BLaER1 treated with 17β-estradiol and CSF1 and Interleukin-3, amounts not matched to agents 10 nM and 100 nM (cell line): ENCODE measurements around the gene TM4SF18.

Experiments used
- H3K27ac ChIP-seq, 11 experiments: shearing (Covaris generic); formaldehyde crosslinking; 2 replicates each; pipeline ENCODE4 v1.8.1; 2022
- H3K27me3 ChIP-seq, 11 experiments: shearing (Covaris generic); formaldehyde crosslinking; 2 replicates each; pipeline ENCODE4 v1.8.1; 2022
- H3K36me3 ChIP-seq, 11 experiments: shearing (Covaris generic); formaldehyde crosslinking; 2 replicates each; pipeline ENCODE4 v1.8.1; 2022
- H3K4me1 ChIP-seq, 10 experiments: shearing (Covaris generic); formaldehyde crosslinking; 2 replicates each; pipeline ENCODE4 v1.8.1; 2022
- H3K4me2 ChIP-seq, 11 experiments: shearing (Covaris generic); formaldehyde crosslinking; 2 replicates each; pipeline ENCODE4 v1.8.1; 2022
- H3K4me3 ChIP-seq, 10 experiments: shearing (Covaris generic); formaldehyde crosslinking; 2 replicates each; pipeline ENCODE4 v1.8.1; 2022
- H3K9ac ChIP-seq, 11 experiments: shearing (Covaris generic); formaldehyde crosslinking; 2 replicates each; pipeline ENCODE4 v1.8.1; 2022
- H3K9me3 ChIP-seq, 11 experiments: shearing (Covaris generic); formaldehyde crosslinking; replicated peaks in 1 of 11; 2 replicates each; pipeline ENCODE4 v1.8.1; 2022
- H4K20me1 ChIP-seq, 11 experiments: shearing (Covaris generic); formaldehyde crosslinking; 2 replicates each; pipeline ENCODE4 v1.8.1; 2022
- Cebpa-rat ChIP-seq, 11 experiments: shearing (Covaris generic); IDR thresholded peaks; 2 replicates each; pipeline ENCODE4 v1.8.1; 2022

The TM4SF18 gene

GRCh38 chr3:149336925-149337324, 3.5 kb upstream of the TM4SF18 start:
- H3K27ac ChIP-seq = peak overlapping the region in 1 of 11 experiments; percentile 14; a peak in 1 of 22 replicates
- 0 out of 22 replicates have a peak, but pooled peaks cover 0 to 5% (median 0%) of the 10 kb centered on the region in 11 experiments for H3K9me3 ChIP-seq
- H3K9ac ChIP-seq = no peak overlapping the region
- H3K4me1 ChIP-seq = peaks cover 21 to 52% (median 29%) of the 10 kb centered on the region in 10 experiments
- H3K36me3 ChIP-seq = no peaks in the 10 kb centered on the region
- H3K27me3 ChIP-seq = no peaks in the 10 kb centered on the region
- H4K20me1 ChIP-seq = no peaks in the 10 kb centered on the region
- H3K4me3 ChIP-seq = no peak overlapping the region
- peak overlapping the region in 1 of 11 experiments; percentile 8; a peak in 1 of 22 replicates for H3K4me2 ChIP-seq
- no peak for TF ChIP-seq Cebpa-rat (IDR thresholded peaks at IDR 0.05)

DNA sequence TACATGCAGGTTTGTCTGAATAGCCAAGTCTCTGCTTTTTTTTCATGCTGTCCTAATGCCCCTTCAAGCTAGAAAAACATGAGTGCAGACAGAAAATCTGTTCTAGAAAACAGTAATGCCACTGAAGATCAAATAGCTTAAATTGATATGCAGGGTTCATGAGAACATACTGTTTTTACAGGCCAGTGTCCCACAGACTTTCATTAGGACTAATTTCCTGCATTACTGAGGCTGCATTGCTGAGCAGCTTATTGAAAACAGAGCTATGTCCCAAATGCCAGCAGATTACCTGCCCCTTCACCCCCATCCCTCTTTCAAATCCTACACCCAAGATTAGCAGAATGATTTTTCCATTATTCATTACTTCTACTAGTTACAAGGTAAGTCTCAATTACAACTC, 665 bp downstream of the TM4SF18 start:
- Histone ChIP-seq H3K9me3 (no peaks in the 10 kb centered on the region), H3K4me3 (no peak overlapping the region), H4K20me1 (no peaks in the 10 kb centered on the region), H3K27ac (no peak overlapping the region), H3K4me2 (no peak overlapping the region), H3K27me3 (no peaks in the 10 kb centered on the region), H3K9ac (no peak overlapping the region), H3K36me3 (no peaks in the 10 kb centered on the region), H3K4me1 (peaks cover 0 to 15% (median 0%) of the 10 kb centered on the region in 10 experiments; a peak in 4 of 20 replicates)
- TF ChIP-seq Cebpa-rat (IDR thresholded peaks at IDR 0.05) = no peak

DNA sequence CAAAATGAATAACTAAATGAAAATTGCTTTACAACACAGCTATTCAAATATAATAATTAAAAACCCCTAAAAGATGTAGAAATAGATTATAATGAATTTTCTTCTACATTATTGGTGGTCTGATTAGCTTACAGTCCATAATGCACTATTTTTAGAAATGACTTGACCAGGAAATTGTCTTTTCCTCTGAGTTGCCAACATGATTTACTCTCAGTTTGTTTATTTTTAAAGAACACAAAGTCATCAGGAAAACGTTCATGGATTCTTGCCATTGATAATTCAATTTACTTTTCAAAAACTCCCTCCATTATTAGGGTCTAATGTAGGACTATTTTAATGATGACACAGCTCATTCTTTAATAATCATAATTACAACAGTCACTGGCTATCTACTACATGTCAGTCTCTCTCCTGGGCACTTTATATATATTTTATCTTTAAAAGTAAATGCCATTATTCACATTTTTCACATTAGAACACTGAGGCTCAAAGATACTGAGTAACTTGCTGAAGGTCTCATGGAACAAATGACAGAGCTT, 1.1 kb downstream of the TM4SF18 start:
- no peak overlapping the region for H3K27ac ChIP-seq
- no peak overlapping the region for H3K4me2 ChIP-seq

DNA sequence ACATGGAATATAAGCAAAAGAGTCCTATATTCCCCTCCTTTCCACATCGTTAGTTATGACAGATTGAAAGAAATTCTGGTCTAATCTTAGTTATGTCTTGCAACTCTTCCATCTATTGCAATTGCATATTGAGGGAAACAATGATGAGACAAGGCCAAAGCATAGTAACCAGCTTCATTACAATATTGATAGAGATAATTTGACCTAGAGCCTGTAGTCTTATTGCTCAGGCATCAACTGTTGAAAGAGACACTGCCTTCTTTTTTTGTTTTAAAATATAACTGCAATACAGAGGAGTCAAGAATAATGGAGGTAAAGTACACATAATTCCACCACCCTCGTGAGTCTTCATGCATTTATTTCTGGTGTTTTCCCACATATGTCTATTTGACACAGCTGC, 2.0 kb downstream of the TM4SF18 start:
- H3K4me1 ChIP-seq = peaks cover 0 to 9% (median 0%) of the 10 kb centered on the region in 10 experiments; a peak in 4 of 20 replicates
- no peaks in the 10 kb centered on the region for H3K9me3 ChIP-seq
- H3K9ac ChIP-seq = no peak overlapping the region
- H3K27ac ChIP-seq = no peak overlapping the region
- no peaks in the 10 kb centered on the region for H4K20me1 ChIP-seq
- no peaks in the 10 kb centered on the region for H3K36me3 ChIP-seq
- no peak overlapping the region for H3K4me3 ChIP-seq
- H3K4me2 ChIP-seq = no peak overlapping the region
- no peaks in the 10 kb centered on the region for H3K27me3 ChIP-seq
- no peak for TF ChIP-seq Cebpa-rat (IDR thresholded peaks at IDR 0.05)

More for the DNA sequence above, 1.1 kb downstream of the TM4SF18 start:
- H3K27me3 ChIP-seq = no peaks in the 10 kb centered on the region
- H3K36me3 ChIP-seq = no peaks in the 10 kb centered on the region
- H3K9ac ChIP-seq = no peak overlapping the region
- H4K20me1 ChIP-seq = no peaks in the 10 kb centered on the region
- H3K9me3 ChIP-seq = no peaks in the 10 kb centered on the region
- no peak overlapping the region for H3K4me3 ChIP-seq
- no peak for TF ChIP-seq Cebpa-rat (IDR thresholded peaks at IDR 0.05)
- H3K4me1 ChIP-seq = peaks cover 0 to 15% (median 0%) of the 10 kb centered on the region in 10 experiments; a peak in 4 of 20 replicates

DNA sequence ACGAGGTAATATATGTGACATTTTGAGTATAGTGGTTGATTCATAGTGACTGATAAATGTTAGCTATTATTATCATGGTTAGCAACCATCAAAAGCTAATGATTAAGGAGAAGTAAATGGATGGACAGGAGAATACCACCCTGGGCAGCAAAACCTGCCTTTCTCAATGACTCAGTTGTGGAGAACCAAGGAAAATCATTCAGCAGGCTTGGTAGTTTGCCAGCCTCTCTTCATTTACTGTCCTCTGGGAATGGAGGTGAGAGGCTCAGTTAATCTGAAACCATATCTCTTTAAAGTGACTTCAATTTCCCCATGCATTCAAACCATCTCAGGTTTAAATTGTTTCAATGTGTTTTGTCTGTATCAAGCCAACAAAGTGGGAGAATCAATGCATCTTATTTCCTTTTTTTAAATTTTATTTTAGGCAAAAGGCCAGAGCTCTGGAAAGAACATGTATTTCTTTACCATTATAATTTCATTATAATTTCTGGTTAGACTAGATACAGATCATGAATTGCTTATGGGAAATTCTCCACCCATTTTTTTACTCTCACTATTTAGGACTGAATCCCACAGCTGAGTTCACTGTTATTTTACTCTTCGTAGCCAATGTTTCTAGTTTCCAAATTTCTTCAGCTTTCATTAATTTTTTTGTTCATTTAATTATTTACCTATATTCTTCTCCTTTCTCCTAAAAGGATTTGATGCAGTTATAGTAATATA, 2.7 kb downstream of the TM4SF18 start:
- Histone ChIP-seq H3K9me3 (no peaks in the 10 kb centered on the region), H3K27me3 (no peaks in the 10 kb centered on the region), H3K4me2 (no peak overlapping the region), H3K4me3 (no peak overlapping the region), H3K4me1 (peaks cover 0 to 5% (median 0%) of the 10 kb centered on the region in 10 experiments; a peak in 2 of 20 replicates), H3K36me3 (no peaks in the 10 kb centered on the region), H3K27ac (no peak overlapping the region), H3K9ac (no peak overlapping the region), H4K20me1 (no peaks in the 10 kb centered on the region)
- TF ChIP-seq Cebpa-rat (IDR thresholded peaks at IDR 0.05) = no peak

DNA sequence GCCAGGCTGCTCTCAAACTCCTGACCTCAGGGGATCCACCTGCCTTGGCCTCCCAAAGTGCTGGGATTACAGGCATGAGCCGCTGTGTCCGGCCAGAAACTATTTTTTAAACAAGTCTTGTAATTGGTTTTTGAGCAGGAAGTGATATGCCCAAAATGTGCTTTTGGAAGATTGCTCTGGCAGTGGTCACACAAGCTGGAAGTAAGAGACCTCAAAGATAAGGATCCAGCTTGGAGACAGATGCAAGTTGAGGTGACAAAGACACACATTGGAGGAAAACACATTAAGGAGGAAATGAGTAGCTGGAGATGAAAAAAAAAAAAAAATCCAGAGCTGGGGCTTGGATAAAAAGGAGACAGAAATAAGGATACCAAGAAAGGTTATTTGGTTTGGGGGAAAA, 6.3 kb downstream of the TM4SF18 start:
- Histone ChIP-seq H4K20me1 (no peaks in the 10 kb centered on the region), H3K9ac (no peak overlapping the region), H3K4me3 (no peak overlapping the region), H3K4me2 (no peak overlapping the region), H3K36me3 (no peaks in the 10 kb centered on the region), H3K27me3 (no peaks in the 10 kb centered on the region), H3K4me1 (no peaks in the 10 kb centered on the region; a peak in 1 of 20 replicates), H3K27ac (no peak overlapping the region), H3K9me3 (no peaks in the 10 kb centered on the region)
- TF ChIP-seq Cebpa-rat (IDR thresholded peaks at IDR 0.05) = no peak

DNA sequence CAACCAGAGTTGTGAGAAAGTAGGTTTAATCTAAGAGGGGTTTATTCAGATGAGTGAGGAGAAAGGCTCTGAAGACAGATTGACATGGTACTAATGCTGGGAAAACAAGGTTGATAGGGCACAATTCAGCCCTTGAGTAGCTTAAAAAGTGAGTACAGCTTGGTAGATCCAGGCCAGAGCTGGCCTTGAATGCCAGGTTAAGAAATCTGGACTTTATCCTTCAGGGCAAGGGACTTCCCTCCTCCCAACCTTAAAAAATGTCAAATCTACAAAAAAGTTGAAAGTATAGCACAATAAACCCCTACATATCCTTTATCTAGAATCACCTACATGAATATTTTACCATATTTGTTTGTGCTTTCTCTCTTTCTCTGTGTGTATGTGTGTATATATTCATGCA, 7.9 kb downstream of the TM4SF18 start:
- Histone ChIP-seq H3K4me3 (no peak overlapping the region), H3K9ac (no peak overlapping the region), H3K27ac (no peak overlapping the region), H3K27me3 (no peaks in the 10 kb centered on the region), H3K9me3 (no peaks in the 10 kb centered on the region), H3K4me1 (no peaks in the 10 kb centered on the region), H3K36me3 (no peaks in the 10 kb centered on the region), H4K20me1 (no peaks in the 10 kb centered on the region), H3K4me2 (no peak overlapping the region)
- no peak for TF ChIP-seq Cebpa-rat (IDR thresholded peaks at IDR 0.05)

DNA sequence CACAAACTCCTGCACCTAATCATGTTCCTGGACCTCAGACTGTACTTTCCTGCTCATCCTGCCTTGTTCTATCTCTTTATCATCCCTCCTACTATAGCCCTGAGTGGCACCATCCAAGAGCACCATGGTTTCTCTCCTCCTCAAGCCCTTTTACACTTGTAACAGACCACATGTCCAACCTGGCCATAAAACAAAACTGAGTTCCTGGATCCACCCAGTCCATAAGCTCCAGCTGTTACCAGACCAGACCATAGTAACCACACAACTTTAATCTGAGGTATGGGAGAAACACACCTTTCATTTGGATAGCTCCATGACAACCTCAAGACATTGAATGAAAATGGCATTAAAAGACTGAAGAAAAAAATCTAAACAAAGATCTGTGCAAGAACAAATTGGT, 9.1 kb downstream of the TM4SF18 start:
- Histone ChIP-seq H4K20me1 (no peaks in the 10 kb centered on the region), H3K27me3 (no peaks in the 10 kb centered on the region), H3K4me1 (no peaks in the 10 kb centered on the region), H3K4me2 (no peak overlapping the region), H3K9ac (no peak overlapping the region), H3K4me3 (no peak overlapping the region), H3K9me3 (no peaks in the 10 kb centered on the region), H3K27ac (no peak overlapping the region), H3K36me3 (no peaks in the 10 kb centered on the region)
- TF ChIP-seq Cebpa-rat (IDR thresholded peaks at IDR 0.05) = no peak

DNA sequence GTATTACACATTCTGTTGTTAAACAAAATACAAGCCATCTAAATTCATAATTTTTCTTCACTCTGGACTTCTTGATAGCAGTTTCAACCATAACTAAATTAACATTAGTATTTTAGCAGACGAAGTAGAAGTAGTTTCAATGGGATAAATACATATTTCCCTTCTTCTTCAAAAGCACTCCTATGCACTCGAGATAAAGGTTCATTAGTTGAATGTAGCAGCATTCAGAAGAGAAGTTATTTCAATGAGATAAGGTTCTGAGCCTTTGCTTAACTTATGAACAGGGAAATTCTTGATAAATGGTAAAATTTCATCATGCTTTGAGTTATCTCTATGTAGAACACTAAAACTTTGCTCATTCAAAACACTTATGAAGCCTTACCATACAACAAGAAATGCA, 11.8 kb downstream of the TM4SF18 start:
- no peak overlapping the region for H3K4me3 ChIP-seq
- H3K9ac ChIP-seq = no peak overlapping the region
- H4K20me1 ChIP-seq = no peaks in the 10 kb centered on the region
- TF ChIP-seq Cebpa-rat (IDR thresholded peaks at IDR 0.05) = no peak
- no peaks in the 10 kb centered on the region for H3K4me1 ChIP-seq
- H3K27me3 ChIP-seq = no peaks in the 10 kb centered on the region
- H3K4me2 ChIP-seq = no peak overlapping the region
- no peaks in the 10 kb centered on the region for H3K36me3 ChIP-seq
- H3K9me3 ChIP-seq = no peaks in the 10 kb centered on the region
- no peak overlapping the region for H3K27ac ChIP-seq

GRCh38 chr3:149321136-149321535, 12.3 kb downstream of the TM4SF18 start:
- no peak overlapping the region for H3K27ac ChIP-seq
- H3K4me1 ChIP-seq = no peaks in the 10 kb centered on the region
- no peaks in the 10 kb centered on the region for H3K9me3 ChIP-seq
- no peaks in the 10 kb centered on the region for H3K27me3 ChIP-seq
- H4K20me1 ChIP-seq = no peaks in the 10 kb centered on the region
- no peak overlapping the region for H3K9ac ChIP-seq
- no peak overlapping the region for H3K4me3 ChIP-seq
- H3K36me3 ChIP-seq = no peaks in the 10 kb centered on the region
- TF ChIP-seq Cebpa-rat (IDR thresholded peaks at IDR 0.05) = no peak
- H3K4me2 ChIP-seq = no peak overlapping the region
